ENCODE data around the gene PACSIN3. TPM values are rescaled to one million over a fixed set of nuclear protein-coding genes. Genes with fewer than 3 reads are reported as not detected.

The PACSIN3 gene
- total and polyA plus RNA-seq, 2 of the 13 experiments (the other 11 are each of a cell fraction or from before 2014, with no cell fraction given) = 47.9 to 93.3 TPM

- TF ChIP-seq ZNF562 (CRISPR knock-in tag; IDR thresholded peaks at IDR 0.05; ENCODE audit: borderline replicate concordance) (no peak), NFIB (CRISPR knock-in tag; IDR thresholded peaks at IDR 0.05; ENCODE audit: borderline replicate concordance) (no peak), ATAD3A (CRISPR knock-in tag; IDR thresholded peaks at IDR 0.05) (no peak), PLRG1 (conservative IDR thresholded peaks at IDR 0.05) (no peak), HBP1 (CRISPR knock-in tag; IDR thresholded peaks at IDR 0.05; ENCODE audit: low read depth) (no peak), SOX6 (IDR thresholded peaks at IDR 0.05) (no peak), SOX6 (CRISPR knock-in tag; IDR thresholded peaks at IDR 0.05) (peak; percentile 90), ZNF276 (CRISPR knock-in tag; IDR thresholded peaks at IDR 0.05; ENCODE audit: low read depth) (no peak), ZFP1 (CRISPR knock-in tag; IDR thresholded peaks at IDR 0.05) (no peak), SIN3B (IDR thresholded peaks at IDR 0.05; ENCODE audit: low read length) (no peak), ZNF609 (CRISPR knock-in tag; IDR thresholded peaks at IDR 0.05; ENCODE audit: borderline replicate concordance) (peak; percentile 74; the same call in 1 of the 2 replicates), ZNF513 (CRISPR knock-in tag; conservative IDR thresholded peaks at IDR 0.05) (no peak), EED (CRISPR knock-in tag; IDR thresholded peaks at IDR 0.05) (no peak), E2F5 (CRISPR knock-in tag; conservative IDR thresholded peaks at IDR 0.05) (no peak), RNF219 (CRISPR knock-in tag; IDR thresholded peaks at IDR 0.05) (0 out of 2 replicates have a peak, but pooled peaks have one; percentile 18), ZNF615 (CRISPR knock-in tag; IDR thresholded peaks at IDR 0.05; ENCODE audit: borderline replicate concordance) (no peak)
These were observed 3.0 kb upstream of the PACSIN3 start (continued) for GRCh38 chr11:47189100-47189834.
